Dendritic cell treated with granulocyte-macrophage colony-stimulating factor and Interleukin-4, amounts not matched to agents 40 ng/mL and 50 ng/mL, for 4 days (primary cell): ENCODE measurements around the gene EEFSEC.

Experiments used
- H3K27ac Mint-ChIP-seq: one replicate; pipeline ENCODE4 v1.8.0; 2022; ENCODE audit warnings: mild to moderate bottlenecking, mixed read lengths
- H3K27me3 Mint-ChIP-seq: one replicate; pipeline ENCODE4 v1.8.0; 2022; ENCODE audit warnings: mild to moderate bottlenecking, mixed read lengths
- H3K36me3 Mint-ChIP-seq: one replicate; pipeline ENCODE4 v1.8.0; 2022; ENCODE audit warnings: low read depth, mixed read lengths
- H3K4me1 Mint-ChIP-seq: one replicate; pipeline ENCODE4 v1.8.0; 2022; ENCODE audit warnings: low read depth, mixed read lengths
- H3K4me3 Mint-ChIP-seq: one replicate; pipeline ENCODE4 v1.8.0; 2022; ENCODE audit warnings: mild to moderate bottlenecking, moderate library complexity, mixed read lengths
- H3K9me3 Mint-ChIP-seq: one replicate; pipeline ENCODE4 v1.8.0; 2022; ENCODE audit warnings: mixed read lengths
- intact Hi-C: fragments of 100-400 bp; cut with micrococcal nuclease; formaldehyde crosslinking; loops from one replicate; pipeline ENCODE4 v1.15.0; 2022

EEFSEC gene

DNA sequence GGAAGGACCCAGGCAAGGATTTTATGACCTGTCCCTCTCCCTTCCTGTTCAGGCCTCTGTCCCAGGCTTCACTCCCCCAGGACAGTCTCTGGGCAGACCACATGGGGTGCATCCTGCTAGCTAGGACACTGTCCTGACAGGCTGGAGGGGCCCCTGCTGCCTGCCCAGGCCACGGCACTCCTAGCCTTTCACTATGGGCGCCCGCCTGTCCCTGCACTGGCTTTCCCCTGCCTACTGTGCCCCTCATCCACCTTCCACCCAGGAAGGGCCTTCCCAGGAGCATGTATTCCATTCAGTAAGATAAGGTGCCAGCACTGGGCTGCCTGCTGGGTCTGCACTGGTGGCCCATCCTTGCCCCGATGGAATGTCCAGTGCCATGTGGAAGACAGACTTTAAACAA, 168.1 kb downstream of the EEFSEC start:
- H3K4me1 Mint-ChIP-seq = peaks cover 12% of the 10 kb centered on the region
- H3K4me3 Mint-ChIP-seq = no peak overlapping the region
- no peaks in the 10 kb centered on the region for H3K9me3 Mint-ChIP-seq
- intact Hi-C loops = loop anchor here (10.0 kb wide), 1 partner anchor 227 kb away; no protein-coding TSS in a partner anchor
- H3K27me3 Mint-ChIP-seq = no peaks in the 10 kb centered on the region
- no peak overlapping the region for H3K27ac Mint-ChIP-seq
- peaks cover 59% of the 10 kb centered on the region for H3K36me3 Mint-ChIP-seq

DNA sequence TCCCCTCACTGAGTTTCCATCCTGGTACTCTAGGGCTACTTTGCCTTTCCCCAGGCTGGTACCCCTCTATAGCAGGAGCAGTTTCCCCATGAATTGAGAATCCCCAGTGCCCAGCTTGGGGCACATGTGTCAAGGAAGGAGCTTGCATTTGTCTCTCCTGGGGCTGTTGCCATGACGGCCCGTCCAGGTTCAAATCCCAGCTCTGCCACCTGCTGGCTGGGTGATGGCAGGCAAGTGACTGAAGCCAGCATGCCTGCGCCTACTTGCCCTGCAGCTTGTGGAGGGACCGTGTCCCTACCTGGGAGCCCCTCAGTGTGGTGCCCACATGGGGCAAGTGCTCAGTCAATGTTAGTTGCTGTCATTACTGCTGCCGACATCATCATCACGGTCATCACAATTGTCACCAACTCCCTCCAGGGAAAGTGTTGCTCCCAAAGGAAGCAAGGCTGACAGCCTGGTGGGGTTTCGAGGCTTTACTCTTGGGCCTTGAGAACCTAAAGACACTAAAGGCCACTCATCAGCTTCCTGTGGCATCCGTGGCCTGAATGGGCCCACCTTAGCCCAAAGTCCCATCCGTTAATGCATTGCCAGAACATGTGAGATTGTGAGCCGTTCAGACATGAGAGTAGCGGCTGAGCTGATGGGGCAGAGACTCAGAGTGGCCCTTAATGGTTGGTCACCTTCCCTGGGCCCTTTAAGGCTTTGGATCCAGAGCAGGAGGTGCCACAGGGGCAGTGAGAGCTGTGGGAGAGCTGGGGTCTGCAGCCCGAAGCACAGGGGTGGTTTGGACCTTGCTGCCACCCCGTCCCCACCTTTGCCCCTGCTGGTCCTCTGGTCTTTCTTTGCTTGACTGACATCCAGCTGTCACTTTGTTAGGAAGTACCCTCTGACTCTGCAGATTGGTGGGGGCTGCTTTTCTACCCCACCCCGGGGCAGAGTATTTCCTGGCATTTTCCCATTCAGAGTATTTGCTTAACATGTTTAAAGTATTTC, 169.0 kb downstream of the EEFSEC start:
- peaks cover 59% of the 10 kb centered on the region for H3K36me3 Mint-ChIP-seq

DNA sequence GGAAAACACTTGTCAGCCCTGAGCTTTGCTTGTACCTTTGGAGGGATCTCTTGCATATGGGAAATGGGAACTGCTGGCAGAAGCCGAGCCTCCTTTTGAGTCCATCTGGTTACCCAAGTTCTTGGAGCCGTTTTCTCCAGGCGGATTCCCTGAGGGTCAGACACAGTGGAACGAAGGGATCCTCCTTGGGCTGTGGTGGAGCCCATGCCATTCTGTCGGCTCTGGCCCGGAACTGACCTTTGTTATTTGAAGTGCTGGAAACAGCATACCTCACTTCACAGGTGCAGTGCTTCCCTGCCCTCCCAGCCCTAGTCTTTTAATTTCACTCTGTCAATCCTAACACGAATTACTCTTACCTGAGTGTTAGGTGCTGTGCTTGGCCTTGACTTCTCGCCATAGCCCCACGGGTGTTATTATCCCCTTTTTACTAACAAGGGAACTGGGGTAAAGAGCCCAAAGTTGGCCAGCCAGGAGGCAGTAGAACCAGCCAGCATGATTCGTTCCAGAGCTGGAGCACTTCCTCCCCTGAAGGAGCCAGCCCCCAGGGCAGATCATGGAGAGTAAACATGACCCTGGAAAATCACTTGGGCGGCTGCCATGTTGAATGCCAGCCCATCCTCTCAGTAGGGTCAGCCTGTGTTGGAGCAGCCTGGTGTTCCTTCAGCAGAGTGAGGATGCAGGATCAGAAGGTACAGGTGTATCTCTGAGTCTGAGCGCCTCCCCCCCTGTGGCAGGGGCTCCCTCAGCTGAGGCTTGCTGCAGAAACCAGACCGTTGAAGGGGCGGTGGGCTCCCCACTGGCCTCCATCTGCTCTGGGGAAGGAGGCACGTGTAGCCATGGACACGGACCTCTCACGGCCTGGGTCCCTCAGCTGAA, 170.2 kb downstream of the EEFSEC start:
- H3K27me3 Mint-ChIP-seq = no peaks in the 10 kb centered on the region
- intact Hi-C loops = loop anchor here (2.0 to 10.0 kb wide), 2 partner anchors 153 to 229 kb away; no protein-coding TSS in a partner anchor
- peaks cover 51% of the 10 kb centered on the region for H3K36me3 Mint-ChIP-seq
- H3K27ac Mint-ChIP-seq = no peak overlapping the region
- H3K9me3 Mint-ChIP-seq = no peaks in the 10 kb centered on the region
- H3K4me3 Mint-ChIP-seq = no peak overlapping the region
- H3K4me1 Mint-ChIP-seq = peaks cover 23% of the 10 kb centered on the region

More for the DNA sequence above, 169.0 kb downstream of the EEFSEC start:
- intact Hi-C loops = loop anchor here (2.0 to 10.0 kb wide), 2 partner anchors 152 to 228 kb away; no protein-coding TSS in a partner anchor
- no peaks in the 10 kb centered on the region for H3K27me3 Mint-ChIP-seq
- H3K27ac Mint-ChIP-seq = no peak overlapping the region
- no peak overlapping the region for H3K4me3 Mint-ChIP-seq
- H3K9me3 Mint-ChIP-seq = no peaks in the 10 kb centered on the region
- H3K4me1 Mint-ChIP-seq = peaks cover 19% of the 10 kb centered on the region

DNA sequence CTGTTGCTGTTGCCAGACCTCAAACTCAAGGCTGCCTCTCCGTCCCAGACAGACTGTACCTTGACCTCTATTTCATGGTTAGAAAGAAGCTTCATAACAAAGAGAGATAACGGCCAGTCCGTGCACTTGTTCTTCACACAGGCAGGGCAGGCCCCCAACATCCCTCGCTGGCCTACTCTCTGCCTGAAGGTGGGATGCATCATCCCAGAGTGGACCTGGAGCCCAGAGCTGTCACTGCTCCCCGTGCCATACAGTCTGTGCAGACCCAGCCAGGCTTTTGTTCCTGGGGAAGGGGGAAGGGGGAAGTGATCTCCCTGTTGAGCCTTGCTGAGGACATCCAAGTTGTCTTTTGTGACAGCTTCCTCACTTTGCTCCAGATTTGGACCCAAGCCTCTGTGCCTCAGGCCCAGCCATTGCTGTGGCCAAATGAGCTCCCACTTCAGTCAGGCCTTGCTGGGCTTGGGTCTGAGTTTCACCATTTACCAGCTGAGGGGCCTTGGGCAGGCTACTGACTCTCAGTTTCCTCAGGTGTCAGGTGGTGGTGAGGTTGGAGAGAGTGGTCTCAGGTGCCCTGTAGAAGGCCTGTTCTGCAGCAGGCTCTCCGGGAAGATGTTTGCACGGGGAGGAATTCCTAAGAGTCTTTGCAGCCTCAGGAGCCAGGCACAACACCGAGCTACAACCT, 171.8 kb downstream of the EEFSEC start:
- Mint-ChIP-seq H3K4me1 (peaks cover 23% of the 10 kb centered on the region), H3K9me3 (no peaks in the 10 kb centered on the region), H3K27ac (no peak overlapping the region), H3K36me3 (peaks cover 35% of the 10 kb centered on the region), H3K4me3 (no peak overlapping the region), H3K27me3 (no peaks in the 10 kb centered on the region)
- intact Hi-C loops = loop anchor here (10.0 kb wide), 1 partner anchor 230 kb away; no protein-coding TSS in a partner anchor

DNA sequence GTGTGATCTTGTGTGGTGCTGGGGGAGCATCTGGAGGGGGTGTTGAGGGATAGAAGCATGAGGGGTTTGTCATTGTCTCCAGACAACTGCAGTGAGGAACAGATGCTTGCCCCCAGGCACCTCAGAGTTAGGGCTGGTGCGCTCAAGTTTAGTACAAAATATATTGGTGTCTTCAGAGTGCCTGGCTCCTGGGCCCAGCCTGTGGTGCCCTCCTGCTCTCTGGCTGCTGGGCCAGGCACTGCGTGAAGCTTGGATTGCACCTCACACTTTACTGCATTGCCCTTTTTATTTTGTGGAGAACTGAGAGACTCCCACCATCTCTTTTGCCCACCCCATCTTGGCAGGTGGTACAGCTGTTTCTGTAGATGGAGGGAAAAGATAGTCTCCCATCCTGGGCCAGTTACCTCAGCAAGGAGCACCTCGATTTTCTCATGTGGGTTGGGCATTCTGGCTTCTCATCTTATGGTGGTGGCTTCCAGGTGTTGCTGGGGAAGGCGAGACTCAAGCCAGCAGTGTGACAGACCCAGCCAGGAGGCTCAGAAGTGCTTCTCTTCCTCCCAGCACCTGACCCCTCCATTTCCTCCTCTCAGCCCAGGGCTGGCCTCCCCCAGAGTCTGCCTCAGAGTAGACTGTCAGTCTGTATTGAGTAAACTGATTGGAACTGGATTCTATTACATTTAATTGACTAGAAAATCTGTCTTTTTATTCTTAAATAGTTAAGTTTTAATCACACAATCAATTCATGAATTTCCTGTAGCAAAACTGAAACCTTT, 173.0 kb downstream of the EEFSEC start:
- peaks cover 23% of the 10 kb centered on the region for H3K4me1 Mint-ChIP-seq
- intact Hi-C loops = loop anchor here (10.0 kb wide), 1 partner anchor 231 kb away; no protein-coding TSS in a partner anchor
- H3K27ac Mint-ChIP-seq = no peak overlapping the region
- H3K36me3 Mint-ChIP-seq = peaks cover 25% of the 10 kb centered on the region
- no peaks in the 10 kb centered on the region for H3K27me3 Mint-ChIP-seq
- no peak overlapping the region for H3K4me3 Mint-ChIP-seq
- no peaks in the 10 kb centered on the region for H3K9me3 Mint-ChIP-seq

DNA sequence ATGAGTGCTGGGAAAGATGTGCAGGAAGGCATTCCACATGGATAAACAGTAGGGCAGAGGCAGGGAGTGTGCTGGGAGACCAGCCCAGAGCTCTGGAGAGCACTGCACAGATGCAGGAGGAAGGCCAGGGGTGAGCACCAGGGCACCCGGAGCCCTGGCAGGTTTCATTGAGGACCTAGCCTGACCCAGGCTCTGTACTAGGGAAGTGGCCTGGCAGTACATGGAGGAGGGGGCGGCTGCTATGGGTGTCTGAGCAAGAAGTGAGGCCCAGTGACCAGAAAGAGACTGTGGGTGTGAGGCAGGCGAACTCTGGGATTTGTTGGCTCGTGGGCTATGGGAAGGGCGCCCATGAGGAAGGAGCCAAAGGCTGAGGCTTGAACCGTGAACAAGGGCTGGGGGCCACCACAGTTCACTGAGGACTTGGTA, 174.3 kb downstream of the EEFSEC start:
- no peak overlapping the region for H3K27ac Mint-ChIP-seq
- intact Hi-C loops = loop anchor here (10.0 kb wide), 1 partner anchor 233 kb away; no protein-coding TSS in a partner anchor
- peaks cover 23% of the 10 kb centered on the region for H3K4me1 Mint-ChIP-seq
- H3K9me3 Mint-ChIP-seq = no peaks in the 10 kb centered on the region
- peaks cover 22% of the 10 kb centered on the region for H3K36me3 Mint-ChIP-seq
- H3K27me3 Mint-ChIP-seq = no peaks in the 10 kb centered on the region
- H3K4me3 Mint-ChIP-seq = no peak overlapping the region

DNA sequence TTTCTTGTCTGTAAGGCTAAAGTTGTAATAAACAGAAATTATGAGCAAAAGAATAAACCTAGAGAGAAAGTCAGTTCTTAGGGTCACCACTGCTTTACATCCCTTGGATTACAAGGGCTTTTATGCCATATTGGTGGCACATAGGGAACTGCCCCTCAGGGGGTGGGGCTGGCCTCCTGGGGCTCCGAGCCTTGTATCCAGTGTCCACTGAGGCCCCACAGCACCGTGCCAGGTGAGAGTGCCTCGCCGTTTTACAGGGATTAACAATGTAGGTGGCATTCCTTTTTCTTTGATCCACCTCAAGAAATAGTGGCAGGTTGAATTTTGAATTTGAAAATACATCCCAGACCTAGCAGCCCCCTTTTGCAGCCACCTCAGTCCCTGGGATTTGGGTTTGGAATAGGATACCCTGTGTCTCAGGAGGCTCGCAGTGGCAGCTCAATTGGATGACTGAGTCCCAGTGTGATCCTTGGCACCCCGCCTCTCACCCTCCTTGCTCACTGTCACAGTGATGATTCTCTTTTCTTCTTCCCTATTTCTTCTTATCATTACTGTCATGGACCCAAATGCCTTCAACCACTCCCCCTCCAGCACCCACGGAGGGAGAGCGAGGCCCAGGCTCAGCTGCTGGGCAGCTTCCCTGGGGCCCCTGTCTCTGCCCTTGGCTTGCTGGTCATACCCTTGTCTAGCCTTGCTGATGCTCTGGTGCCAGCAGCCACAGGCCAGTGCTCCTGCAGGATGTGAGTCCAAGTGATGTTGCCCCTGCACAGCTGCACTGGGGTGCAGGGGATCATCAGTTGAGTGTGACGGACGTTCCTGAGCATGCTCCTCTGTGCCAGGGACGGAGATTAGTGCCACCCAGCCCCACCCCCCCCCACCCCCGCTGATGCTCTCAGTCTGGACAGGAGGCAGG, 175.5 kb downstream of the EEFSEC start:
- Mint-ChIP-seq H3K9me3 (no peaks in the 10 kb centered on the region), H3K27ac (no peak overlapping the region), H3K27me3 (no peaks in the 10 kb centered on the region), H3K36me3 (peaks cover 30% of the 10 kb centered on the region), H3K4me3 (no peak overlapping the region), H3K4me1 (peaks cover 23% of the 10 kb centered on the region)
- intact Hi-C loops = loop anchor here (10.0 kb wide), 1 partner anchor 234 kb away; no protein-coding TSS in a partner anchor

DNA sequence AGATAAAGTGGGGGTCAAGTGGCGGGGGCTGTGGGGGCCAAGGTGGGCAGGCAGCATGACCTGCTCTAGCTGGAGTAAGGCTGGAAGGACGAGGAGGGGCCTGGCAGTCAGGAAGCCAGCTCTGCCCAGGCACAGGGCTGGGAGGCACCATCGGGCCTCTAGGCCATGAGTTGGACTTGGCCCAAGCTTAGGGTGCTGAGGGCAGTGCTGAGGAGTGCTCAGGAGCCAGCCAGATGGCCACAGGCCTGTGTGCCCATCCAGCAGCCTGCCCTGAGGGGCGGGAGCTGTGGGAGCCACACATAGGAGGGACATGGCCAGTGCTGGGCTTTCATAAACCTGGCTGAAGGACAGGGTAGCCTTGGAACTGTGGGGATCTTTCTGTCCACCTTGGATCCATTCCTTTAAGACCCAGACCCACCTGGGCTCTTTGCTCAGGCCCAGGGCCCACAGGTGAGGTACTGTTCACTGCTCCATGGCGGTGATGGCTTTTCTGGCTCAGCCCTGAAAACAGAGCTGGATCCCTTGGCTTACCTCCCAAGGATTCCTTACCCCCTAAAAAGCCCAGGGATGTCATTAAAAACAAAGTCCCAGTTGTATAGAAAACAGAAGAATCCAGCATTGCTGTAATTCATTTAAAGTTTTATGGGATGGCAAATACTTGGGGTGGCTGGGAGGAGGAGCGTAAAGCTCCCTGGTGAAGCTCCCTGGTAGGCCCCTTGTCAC, 176.4 kb downstream of the EEFSEC start:
- Mint-ChIP-seq H3K4me3 (no peak overlapping the region), H3K27ac (no peak overlapping the region), H3K36me3 (peaks cover 36% of the 10 kb centered on the region), H3K4me1 (peaks cover 23% of the 10 kb centered on the region), H3K27me3 (no peaks in the 10 kb centered on the region), H3K9me3 (no peaks in the 10 kb centered on the region)
- intact Hi-C loops = loop anchor here (10.0 kb wide), 1 partner anchor 235 kb away; no protein-coding TSS in a partner anchor

DNA sequence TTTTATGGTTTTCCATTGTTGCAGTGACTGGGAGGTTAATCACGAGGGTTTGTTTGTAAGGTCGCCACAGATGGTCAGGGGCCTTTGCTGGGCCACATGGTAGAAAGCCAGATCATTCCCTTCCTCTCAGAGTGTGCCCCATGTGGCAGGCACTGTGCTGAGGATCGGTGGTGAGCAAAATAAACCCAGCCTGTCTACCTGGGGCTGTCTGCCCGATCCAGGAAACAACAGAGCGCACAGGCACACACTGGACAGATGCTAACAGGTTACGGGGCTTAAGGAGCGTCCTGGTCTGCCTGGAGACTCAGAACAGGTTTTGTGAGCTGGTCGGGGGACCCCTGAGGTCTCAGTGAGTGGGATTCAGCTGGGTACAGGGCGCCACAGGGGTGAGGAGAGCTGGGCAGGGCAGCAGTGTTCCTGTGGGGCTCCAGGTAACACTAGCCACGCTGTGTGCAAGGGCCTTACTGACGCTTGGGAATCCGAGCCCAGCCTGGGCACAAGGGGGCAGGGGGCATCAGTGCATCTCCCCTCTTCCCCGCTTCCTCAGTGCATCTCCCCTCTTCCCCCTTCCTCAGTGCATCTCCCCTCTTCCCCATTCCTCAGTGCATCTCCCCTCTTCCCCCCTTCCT, 177.0 kb downstream of the EEFSEC start:
- H3K4me3 Mint-ChIP-seq = no peak overlapping the region
- peaks cover 41% of the 10 kb centered on the region for H3K36me3 Mint-ChIP-seq
- H3K27ac Mint-ChIP-seq = no peak overlapping the region
- H3K9me3 Mint-ChIP-seq = no peaks in the 10 kb centered on the region
- H3K27me3 Mint-ChIP-seq = no peaks in the 10 kb centered on the region
- H3K4me1 Mint-ChIP-seq = peaks cover 17% of the 10 kb centered on the region
- intact Hi-C loops = no loop called here

DNA sequence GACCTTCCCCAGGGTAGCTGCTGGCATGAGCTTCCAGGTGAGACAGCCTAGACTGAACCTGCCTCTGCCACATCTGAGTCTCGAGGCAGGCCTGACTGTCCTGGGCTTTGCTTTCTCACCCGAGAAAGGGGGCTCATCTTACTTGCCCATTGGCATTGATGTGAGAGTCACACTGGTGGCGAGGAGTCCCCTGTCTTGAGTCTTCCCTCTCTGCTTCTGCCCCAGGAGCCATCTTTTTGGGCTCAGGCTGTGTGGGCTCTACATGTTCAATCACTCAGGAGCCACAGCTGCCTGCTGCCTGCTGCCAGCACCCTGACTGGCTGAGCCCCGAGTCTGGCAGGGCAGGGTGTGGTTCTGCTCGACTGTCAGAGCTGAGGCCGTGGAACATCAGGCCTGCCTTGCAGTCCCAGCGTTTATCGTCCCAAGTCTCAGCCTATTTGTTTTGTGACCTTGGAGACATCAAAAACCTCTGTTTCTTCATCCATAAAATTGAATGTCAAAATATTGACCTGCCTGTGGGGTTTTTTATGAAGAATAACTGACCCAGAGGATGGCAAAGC, 180.9 kb downstream of the EEFSEC start:
- intact Hi-C loops = no loop called here
- H3K4me3 Mint-ChIP-seq = no peak overlapping the region
- no peaks in the 10 kb centered on the region for H3K9me3 Mint-ChIP-seq
- H3K4me1 Mint-ChIP-seq = no peaks in the 10 kb centered on the region
- no peaks in the 10 kb centered on the region for H3K27me3 Mint-ChIP-seq
- peaks cover 54% of the 10 kb centered on the region for H3K36me3 Mint-ChIP-seq
- no peak overlapping the region for H3K27ac Mint-ChIP-seq

DNA sequence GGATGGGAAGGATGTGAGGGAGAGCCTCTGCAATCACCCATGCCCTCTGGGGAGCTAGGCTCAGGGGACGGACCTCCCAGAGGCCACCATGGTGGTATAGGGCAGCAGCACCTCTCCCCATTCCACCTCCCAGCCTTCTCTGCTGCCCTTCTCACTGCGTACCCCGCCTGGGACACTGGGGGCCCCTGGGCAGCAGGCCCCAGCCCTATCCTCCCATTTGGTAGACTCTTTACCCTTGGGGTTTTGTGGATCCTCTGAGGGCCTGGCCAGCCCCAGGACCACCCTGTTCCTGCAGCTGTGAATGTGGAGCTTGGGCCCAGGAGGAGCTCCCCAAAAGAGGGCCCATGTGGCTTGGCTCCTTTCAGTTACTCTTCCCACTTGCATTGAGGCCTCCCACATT, 181.5 kb downstream of the EEFSEC start:
- Mint-ChIP-seq H3K27ac (no peak overlapping the region), H3K27me3 (no peaks in the 10 kb centered on the region)
- intact Hi-C loops = no loop called here

More for the DNA sequence above, 181.5 kb downstream of the EEFSEC start:
- no peaks in the 10 kb centered on the region for H3K4me1 Mint-ChIP-seq
- H3K36me3 Mint-ChIP-seq = peaks cover 54% of the 10 kb centered on the region
- no peak overlapping the region for H3K4me3 Mint-ChIP-seq
- H3K9me3 Mint-ChIP-seq = no peaks in the 10 kb centered on the region
